ENCODE results near the gene ARHGEF2.
A peak's percentile ranks its signal among the peaks of the same experiment; 100 is the strongest.
"Not testable (repeated sequence)": the region's sequence is repeated elsewhere in the genome, so short reads cannot be mapped to it uniquely, and the experiment has no call there.

ARHGEF2 gene

DNA sequence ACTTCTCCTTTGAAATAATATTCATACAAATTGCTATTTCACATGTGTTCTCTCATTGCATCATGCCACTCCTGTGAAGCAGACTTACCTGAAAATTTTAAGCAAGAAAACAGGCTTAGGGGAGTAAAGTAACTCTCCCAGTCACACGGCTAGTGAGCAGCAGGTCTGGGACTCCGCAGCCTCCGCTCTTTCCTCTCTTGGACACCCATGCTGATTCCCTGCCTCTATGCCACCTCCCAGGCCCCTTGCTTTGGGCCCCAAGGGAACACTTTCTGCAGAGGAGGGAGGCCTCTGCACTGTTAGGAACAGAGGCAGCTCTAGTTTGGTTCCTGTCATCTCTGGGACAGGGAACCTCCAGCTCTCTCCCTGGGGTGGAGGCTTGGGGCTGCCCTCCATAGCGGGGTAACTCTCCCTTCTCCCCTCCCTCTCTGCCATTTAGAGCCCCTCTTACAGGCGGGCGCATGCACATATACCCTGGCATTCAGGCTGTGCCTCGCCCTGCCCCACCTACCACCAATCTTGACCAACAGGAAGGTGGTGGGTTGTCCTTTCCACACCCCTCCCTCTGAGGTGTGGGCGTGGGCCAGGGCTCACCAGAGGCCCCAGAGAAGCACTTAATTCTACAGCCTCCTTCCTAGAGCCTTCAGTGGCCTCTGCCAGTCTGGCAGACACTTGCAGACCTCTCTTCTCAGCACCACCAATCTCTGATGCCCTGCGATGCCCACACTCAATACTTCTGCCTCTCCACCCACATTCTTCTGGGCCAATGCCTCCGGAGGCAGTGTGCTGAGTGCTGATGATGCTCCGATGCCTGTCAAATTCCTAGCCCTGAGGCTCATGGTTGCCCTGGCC lies 37.1 kb downstream of the ARHGEF2 start, which contains the start of gene RXFP4:
Gene RXFP4, plus strand, starts transcription at position 646 of the 852 bp plus-strand sequence. Its CDS starts 72 bp downstream, at position 718.
- no peak for DNase-seq

DNA sequence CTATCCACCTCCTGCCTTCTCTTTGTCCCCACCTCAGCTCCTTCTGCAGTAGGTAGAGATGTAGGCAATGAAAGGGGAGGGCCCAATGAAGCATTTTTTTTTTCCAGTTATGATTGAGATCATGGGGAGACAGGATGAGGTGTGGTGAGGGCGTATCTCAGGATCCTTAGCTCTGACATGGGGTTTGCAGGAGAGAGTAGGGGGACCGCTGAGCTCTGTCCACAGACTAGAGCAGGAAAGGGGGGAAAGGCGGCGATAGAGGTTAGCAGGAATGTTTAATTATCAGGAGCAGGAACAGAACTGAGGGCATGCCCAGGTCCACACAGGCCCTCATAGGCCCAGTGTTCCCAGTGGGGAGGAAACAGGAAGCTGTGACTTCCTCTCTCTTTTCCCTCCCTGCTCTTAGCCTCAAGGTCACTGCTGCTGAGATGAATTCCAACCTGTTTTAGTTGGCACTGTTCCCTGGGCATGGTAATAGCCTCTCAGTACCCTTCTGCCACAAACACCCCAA lies 37.8 kb downstream of the ARHGEF2 start:
- DNase-seq = no peak

DNA sequence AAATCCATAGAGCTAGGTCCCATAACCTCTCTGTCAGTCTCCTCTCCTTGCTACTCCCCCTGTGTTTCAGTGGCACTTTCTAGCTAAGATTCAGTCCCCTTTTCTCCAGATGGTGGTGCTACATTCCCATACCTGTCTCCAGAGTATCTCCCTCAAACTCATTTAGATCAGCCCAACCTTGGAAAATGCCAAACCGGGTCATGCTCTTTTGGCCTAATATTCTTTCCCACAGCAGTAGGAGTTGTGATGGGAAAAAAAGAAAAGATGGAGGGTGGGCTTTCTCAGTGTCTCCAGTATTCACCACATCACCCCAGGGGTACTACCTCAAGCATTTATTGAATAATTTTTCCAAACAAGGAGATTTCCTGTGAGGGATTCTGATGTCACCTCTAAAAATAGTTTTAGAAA lies 40.1 kb downstream of the ARHGEF2 start:
- no peak for DNase-seq

DNA sequence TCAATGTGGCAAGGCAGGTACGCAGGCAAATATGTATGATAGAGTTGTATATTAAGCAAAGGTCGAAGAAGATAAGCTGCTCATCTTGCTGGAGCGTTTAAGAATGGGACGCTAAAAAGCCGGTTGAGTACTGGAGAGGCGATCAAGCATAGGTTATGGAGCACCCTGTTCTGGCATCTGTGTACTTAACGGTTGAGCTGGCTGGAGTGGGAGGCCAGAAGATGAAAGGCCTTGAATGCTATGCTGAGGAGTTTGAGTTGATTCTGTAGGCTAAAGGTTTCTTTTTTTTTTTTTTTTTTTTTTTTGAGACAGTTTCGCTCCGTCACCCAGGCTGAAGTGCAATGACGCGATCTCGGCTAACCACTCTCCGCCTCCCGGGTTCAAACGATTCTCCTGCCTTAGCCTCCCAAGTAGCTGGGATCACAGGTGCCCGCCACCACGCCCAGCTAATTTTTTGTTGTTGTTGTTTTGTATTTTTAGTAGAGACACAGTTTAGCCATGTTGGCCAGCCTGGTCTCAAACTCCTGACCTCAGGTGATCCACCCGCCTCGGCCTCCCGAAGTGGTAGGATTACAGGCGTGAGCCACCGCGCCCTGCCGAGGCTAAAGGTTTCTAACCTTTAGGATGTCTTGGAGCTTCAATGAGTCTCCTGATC lies 43.3 kb downstream of the ARHGEF2 start:
- no peak for DNase-seq

DNA sequence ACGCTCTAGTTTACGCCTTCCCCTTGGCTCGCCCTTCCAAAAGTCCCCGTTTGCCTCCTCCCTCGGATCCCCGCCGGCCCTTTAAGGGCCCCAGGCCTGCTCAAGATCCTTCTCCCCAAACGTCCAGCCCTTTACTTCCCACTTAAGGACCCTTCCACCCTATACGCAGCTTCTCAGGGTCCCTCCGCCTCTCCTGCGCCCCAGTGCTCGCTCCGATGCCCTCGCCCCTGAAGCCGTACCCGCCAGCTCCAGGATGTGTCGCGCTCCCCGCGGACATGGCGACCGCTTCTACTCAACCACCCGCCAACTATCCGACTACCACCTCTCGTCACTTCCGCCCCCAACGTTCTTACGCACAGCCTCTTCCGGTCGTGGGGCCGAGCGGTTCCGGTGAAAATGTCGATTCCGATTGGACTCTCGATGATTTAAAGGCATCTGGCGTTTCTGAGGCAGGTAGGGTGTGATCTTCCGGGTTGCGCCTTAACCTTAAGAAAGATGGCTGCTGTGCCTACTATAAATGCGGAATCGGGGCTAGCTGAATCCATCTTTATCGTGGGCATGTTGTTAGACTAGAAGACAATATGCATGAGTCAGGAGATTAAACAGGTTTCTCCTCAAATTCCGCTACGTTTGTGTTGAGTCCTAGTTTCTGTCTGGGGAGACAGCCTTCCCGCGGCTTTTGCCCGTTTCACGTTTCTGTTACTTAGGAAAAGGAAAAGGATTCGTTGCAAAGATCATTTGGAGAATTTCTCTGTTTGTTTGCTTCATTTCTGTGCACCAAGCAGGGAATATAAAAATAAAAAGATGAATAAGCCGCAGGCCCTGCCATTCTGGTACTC lies 44.0 kb downstream of the ARHGEF2 start, which contains the start of gene KHDC4:
Gene KHDC4, minus strand, starts transcription at position 317 of the 839 bp plus-strand sequence. Its CDS starts 40 bp downstream, at position 277.
- DNase-seq = peak; percentile 89 to 94

DNA sequence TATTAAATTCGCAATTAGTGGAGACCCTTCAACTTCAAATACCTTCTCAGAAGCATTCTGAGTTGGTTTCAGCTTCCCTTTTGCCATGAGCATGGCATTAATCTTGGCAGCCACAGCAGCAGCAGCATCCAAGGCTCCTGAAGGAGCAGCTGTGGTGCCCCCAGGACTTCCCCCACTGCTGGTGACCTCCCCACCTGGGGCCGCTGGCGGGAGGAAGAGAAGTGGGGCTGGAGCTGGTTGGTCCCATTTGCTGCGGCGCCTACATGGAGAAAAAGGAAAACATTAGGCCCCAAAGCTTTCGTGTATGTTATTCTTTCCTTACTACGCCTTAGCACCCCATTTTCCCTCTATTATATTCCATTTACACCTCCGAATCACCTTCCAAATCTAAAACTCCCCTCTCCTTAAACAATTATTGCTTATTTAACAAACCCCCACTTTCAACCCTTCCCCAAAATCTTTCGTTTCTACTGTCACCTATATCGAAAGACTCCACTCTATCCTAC lies 44.7 kb downstream of the ARHGEF2 start:
- DNase-seq = peak in 1 of 2 experiments; percentile 25

DNA sequence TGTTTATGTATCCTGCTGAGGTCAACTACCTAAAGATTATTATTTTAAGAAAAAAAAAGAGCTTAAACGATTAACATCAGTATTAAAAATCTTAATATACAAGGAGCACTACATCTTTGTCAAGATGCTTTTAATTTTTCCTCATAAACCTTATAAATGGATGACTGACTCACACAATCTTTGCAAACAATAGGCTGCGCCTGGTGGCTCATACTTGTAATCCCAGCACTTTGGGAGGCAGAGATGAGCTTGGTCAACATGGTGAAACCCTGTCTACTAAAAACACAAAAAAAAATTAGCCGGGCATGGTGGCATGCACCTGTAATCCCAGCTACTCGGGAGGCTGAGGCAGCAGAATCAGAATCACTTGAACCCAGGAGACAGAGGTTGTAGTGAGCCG lies 45.9 kb downstream of the ARHGEF2 start:
- no peak for DNase-seq

DNA sequence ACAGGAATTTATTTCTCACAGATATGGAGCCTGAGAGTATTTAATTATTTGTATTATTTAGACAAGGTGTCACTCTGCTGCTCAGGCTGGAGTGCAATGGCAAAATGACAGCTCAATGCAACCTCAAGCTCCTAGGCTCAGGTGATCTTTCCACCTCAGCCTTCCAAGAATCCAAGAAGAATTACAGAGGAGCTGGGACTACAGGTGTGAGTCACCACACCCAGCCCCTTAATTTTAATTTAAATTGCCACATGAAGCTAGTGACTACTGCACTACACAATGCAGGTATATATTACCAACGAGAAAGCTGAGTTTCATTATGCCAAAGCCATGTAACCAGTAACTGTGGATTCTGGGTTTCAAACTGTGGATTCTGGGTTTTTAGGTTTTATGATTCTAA lies 46.3 kb downstream of the ARHGEF2 start:
- no peak for DNase-seq

DNA sequence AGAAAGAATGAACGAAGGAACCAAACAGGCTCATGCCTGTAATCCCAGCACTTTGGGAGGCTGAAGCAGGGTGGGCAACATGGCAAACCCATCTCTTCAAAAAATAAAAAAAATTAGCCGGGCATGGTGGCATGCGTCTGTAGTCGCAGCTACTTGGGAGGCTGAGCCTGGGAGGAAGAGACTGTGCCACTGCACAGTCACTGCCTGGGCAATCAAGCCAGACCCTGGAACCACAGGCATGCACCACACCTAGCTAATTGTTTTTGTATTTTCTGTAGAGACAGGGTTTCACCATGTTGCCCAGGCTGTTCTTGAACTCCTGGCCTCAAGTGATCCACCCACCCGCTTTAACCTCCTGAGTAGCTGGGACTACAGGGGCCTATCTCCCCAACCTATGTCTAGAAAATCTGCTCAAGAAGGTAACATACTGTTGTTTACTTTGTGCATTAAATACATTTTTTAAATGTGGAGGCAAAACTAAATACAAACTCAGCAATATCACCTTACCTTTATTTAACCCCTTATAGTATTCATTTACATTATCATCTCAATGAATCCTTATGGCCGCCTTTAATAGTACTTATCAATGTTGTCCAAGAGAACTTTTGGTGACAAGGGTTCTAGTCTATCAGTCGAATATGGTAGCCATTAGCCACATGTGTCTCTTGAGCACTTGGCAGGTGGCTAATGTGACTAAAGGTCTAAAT lies 46.9 kb downstream of the ARHGEF2 start:
- DNase-seq = no peak

DNA sequence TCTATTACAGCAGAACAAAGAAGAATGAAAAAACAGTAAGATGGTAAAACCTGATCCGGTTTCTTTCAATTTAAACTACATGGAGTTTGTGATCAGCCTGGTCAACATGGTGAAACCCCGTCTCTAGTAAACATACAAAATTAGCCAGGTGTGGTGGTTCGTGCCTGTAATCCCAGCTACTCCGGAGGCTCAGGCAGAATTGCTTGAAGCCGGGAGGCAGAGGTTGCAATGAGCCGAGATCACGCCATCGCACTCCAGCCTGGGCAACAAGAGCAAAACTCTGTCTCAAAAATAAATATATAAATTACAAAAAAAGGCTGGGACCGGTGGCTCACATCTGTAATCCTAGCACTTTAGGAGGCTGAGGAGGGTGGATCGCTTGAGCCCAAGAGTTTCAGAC lies 47.6 kb downstream of the ARHGEF2 start:
- DNase-seq = not testable (repeated sequence)

DNA sequence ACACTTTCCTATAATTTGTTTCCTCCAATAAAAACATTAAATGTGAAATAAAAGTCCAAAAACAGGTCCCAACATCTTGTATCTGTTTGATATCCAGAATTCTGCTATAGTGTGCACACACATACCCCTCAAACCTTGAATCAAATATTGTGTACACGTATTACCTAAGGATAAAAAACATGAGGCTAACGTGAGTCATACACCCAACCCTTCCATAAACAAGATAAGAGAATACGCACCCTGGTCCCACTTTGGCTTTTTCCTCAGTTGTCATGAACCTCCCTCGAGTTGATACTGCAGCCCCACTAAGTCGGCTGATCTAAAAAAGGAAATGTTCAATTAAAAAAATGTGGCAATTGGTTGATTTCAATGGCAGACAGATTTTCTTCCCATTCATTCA lies 49.3 kb downstream of the ARHGEF2 start:
- no peak for DNase-seq

DNA sequence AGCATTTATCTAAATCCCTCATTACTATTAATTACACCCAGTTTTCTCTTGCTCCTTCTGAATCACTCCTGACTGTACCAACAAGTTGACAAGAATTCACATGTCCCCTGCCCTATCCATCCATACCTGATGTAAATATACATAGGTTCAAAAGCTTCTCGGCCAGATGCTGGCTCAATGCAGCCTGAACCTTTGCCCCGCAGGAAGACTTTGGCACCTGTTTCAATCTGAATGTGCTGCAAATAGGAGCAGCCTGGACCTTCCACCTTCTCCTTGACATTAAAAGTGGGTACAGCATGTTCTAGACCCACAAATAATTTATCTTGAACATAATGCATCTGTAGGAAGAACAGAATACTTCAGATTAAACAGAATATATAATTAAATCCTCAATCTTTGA lies 52.8 kb downstream of the ARHGEF2 start:
- no peak for DNase-seq

DNA sequence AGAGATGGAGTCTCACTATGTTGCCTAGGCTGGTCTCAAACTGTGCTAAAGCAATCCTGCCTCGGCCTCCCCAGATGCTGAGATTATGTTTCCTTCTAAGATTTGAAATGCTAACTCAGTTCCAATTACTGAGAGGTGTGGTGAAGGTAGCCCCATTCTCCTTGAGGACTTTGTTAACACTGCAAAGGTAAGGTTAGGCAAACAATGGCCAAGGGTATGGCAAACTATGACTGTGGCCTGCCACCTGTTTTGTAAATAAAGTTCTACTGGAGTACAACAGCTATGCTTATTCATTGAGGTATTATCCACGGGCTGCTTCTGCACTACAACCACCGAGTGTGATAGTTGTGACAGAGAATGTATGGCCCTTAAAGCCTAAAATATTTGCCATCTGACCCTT lies 57.6 kb downstream of the ARHGEF2 start:
- DNase-seq = no peak

DNA sequence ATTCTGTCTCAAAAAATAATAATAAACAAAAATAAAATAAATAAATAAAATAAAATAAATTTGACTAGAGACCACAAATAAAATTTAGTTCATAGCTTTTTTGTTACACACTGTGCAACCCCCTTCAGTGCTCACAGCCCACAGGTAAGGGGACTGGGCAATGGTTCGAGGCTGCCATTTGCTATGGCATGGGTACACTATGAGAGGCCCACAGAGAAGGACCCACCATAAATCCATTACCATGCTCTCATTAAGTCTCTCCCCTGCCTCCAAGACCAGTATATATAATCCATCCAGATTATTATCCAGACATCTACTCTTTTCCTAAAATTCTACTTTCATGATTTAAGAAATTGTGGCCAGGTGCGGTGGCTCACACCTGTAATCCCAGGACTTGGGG lies 58.5 kb downstream of the ARHGEF2 start:
- no peak for DNase-seq

DNA sequence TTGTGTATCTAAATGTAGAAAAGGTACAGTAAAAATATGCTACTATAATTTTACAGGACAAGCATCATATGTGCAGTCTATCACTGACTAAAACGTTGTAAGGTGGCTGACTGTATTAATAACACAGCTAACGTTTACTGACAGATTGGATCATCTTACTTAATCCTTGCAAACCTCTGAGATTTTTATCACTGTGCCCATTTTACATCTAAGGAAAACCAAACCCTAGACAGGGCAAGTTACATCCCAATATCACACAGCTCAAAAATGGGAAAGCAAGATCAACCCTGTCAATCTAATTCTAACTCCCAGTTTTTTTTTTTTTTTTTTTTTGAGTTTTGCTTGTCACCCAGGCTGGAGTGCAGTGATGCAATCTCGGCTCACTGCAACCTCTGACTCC lies 59.7 kb downstream of the ARHGEF2 start:
- DNase-seq = no peak

DNA sequence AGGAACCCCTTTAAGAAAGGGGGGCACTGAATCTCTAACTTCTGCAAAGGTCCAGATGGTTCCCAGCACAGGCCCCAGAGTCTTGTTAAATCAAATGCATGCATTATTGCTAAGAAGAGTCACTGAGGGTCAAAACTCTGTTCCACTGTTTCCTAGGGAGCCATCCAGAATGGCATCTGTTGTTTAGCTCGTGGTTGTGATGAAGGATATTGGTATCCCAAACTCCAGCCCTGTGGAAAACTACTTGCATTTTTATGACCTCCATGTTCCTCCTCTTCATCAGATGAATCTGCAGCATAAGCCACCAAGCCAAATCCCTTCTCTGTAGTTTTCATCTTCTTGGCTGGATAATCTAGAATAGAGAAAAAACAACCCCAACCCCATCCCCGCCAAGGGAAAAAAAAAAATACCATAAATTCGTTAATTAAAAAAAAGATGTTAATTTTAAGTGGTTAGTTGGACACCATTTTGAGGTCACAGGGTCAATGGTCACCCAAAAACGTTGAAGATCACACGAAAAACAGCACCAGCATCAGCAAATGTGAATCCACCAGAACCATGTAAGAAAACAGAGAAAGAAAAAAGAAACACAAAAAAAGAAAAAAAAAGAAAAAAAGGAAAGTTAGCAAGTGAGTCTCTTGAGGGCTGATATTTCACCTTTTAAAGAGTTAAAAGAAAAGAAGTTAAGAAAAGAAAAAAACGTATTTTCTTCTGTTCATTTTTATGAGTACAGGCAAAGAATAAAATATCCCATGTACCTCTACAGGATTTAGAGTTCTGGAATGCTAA lies 64.2 kb downstream of the ARHGEF2 start:
- DNase-seq = no peak

DNA sequence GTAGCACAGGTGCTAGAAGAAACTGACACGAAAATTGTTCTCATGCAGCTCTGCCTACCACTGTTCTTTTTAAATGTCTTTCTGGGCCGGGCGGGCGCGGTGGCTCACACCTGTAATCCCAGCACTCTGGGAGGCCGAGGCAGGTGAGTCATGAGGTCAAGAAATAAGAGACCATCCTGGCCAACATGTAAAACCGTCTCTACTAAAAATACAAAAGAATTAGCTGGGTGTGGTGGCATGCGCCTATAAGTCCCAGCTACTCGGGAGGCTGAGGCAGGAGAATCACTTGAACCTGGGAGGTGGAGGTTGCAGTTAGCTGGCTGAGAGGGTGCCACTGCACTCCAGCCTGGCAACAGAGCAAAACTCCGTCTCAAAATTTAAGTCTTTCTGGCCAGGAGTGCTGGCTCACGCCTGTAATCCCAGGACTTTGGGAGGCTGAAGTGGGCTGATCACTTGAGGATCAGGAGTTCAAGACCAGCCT lies 66.3 kb downstream of the ARHGEF2 start:
- DNase-seq = no peak

DNA sequence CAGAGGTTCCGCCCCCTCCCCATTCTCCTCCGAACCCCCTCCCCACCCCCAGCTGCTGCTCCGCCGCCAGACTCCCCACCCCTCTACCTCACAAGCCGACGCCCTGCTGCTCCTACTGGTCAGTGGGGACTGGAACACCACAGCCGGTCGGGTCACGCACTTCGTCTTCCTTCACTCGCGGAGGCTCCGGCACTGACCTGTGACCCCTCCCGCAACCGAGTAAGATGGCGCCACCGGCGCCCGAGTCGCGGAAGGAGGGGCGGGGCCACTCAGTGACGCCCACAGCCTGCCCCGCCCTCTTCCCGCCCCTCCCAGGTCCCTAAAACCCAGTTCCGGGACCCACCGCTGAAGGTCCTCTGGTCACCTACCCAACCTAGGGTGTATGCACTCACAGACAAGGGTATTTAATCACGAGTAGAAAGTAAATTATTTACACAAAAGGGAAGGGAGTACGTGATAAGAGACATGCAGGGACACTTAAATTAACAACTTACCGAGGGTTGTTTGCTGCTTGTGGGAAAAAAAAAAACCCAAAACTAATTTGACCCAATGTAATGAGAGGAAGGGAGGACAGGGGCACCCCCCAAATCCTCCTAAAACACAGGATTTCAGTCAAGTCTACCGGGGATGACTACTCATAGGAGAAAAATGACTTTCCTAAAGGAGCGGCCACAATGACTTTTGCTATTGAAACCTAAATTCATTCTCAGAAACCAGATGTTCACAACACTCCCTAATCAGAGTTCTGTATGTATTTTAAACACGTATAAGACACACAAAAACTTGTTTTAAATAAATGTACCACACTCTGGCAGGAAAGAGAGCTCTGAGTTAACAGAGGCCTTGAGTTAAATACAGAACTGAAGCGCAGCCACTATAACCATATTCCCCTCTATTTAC lies 66.9 kb downstream of the ARHGEF2 start, which contains the start of gene RIT1:
Gene RIT1, minus strand, starts transcription at position 194 of the 900 bp plus-strand sequence. CDS start 588 bp downstream, outside the sequence.
- peak; percentile 88 to 89 for DNase-seq

DNA sequence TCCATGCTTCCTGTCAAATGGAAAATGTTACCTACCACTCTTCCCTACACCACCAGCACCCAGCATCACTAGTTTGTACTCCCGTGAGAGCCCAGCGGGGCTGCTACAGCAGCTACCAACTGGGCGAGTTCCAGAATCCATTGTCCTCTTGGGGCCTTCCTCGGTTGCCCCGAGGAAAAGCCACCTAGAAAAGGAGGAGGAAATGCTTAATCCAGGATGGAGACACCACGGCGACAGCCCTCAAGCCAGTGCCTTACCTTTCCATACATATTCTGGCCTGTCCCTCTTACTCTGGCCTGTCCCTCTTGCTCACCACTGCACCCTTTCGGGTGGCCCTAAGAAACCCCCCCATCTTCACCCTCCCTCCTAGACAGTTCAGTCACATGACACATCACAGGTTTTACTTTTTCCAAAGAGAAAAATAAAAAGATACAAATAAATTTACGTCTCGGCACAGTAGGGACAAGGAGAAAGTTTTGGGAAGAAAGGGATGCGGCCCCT lies 67.7 kb downstream of the ARHGEF2 start:
- DNase-seq = peak in 1 of 2 experiments; percentile 22

DNA sequence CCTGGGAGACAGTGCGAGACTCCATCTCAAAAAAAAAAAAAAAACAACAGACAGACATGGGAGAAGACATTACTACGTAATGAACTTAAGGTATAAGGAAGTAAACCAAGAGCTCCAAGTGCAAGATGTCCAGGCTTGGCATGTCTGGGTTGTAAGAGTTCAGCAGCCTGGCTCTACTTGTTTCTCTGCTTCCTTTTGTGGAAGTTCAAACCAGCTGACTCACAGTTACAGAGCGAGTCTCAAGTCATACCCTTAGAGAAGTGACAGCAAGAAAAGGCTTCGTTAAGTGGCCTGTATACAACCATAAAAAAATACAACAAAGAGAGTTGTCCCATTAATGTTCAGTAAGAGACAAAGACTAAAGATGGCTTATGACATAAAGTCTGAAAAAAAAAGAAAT lies 68.5 kb downstream of the ARHGEF2 start:
- no peak for DNase-seq

Data from activated CD4-positive, alpha-beta T cell treated with anti-CD3 and anti-CD28 coated beads, Interleukin-2, amount 50 U/mL, for 48 hours (primary cell).